HepG2 (cell line): Measurements from ENCODE around the gene GHR. TPM values are rescaled to one million over a fixed set of nuclear protein-coding genes. Genes with fewer than 3 reads are reported as not detected.

Experiments
- ATAC-seq: fragments of 200-7000 bp; cut with Tn5 transposase; 3 replicates; pipeline ENCODE4 v1.9.1; 2020; ENCODE audit warnings: mild to moderate bottlenecking, moderate library complexity
- BruUV-seq: library from RNA; stranded (reverse); fragments of 400-500 nt; replicated peaks from 2 replicates; lab custom pipeline; 2021; lab: Mats Ljungman, UMichigan
- CTCF ChIA-PET: fragments of 300-600 bp; formaldehyde crosslinking; extraction: SDS; loops from one replicate; lab custom pipeline; 2021; ENCODE audit warnings: low total read pairs, inconsistent platforms, low intra/inter-chr PET ratio; lab: Yijun Ruan, JAX
- POLR2A ChIA-PET: fragments of 350-600 bp; sonication (Branson Sonifier 250); formaldehyde crosslinking; loops from one replicate; lab custom pipeline; 2020; ENCODE audit warnings: antibody characterized with exemption, inconsistent platforms; lab: Yijun Ruan, JAX
- DNase-seq: peaks from one replicate; pipeline ENCODE4 v3.0.0-alpha.2; 2015; ENCODE audit warnings: low spot score
- FAIRE-seq: peaks from 3 replicates; lab custom pipeline; 2011; peaks lifted over from hg19 to GRCh38; lab: Jason Lieb, UNC
- H2AFZ ChIP-seq: one replicate; pipeline ENCODE4 v1.6.1; 2011; ENCODE audit warnings: low read length, inconsistent platforms
- H3K27ac ChIP-seq: fragments of 300-600 bp; 3 replicates; pipeline ENCODE4 v1.8.0; 2011; ENCODE audit warnings: mixed run types, mild to moderate bottlenecking, mixed read lengths, low read length, inconsistent platforms; ENCODE audit not compliant: insufficient read depth; ENCODE audit errors: extremely low read length
- H3K27me3 ChIP-seq, 2 experiments: fragments of 200-600 bp in 1 of 2; 2 replicates in 1 of 2; 3 replicates in 1 of 2; pipeline versions ENCODE4 v1.6.0 to v1.8.0; 2011; ENCODE audit warnings: low read length in 2 of 2, mild to moderate bottlenecking in 2 of 2, moderate library complexity in 2 of 2, inconsistent platforms in 1 of 2; ENCODE audit not compliant: insufficient read depth in 2 of 2, control insufficient read depth in 1 of 2
- H3K36me3 ChIP-seq, 2 experiments: fragments of 200-600 bp in 1 of 2; replicated peaks in 1 of 2; 2 replicates in 1 of 2; 3 replicates in 1 of 2; pipeline versions ENCODE4 v1.5.1 to v1.8.0; 2011; ENCODE audit warnings: low read length in 2 of 2, inconsistent platforms in 1 of 2; ENCODE audit not compliant: insufficient read depth in 2 of 2, control insufficient read depth in 1 of 2
- H3K4me1 ChIP-seq: 2 replicates; pipeline ENCODE4 v1.5.1; 2012; ENCODE audit warnings: low read length, inconsistent platforms; ENCODE audit not compliant: insufficient read depth
- H3K4me2 ChIP-seq: 2 replicates; pipeline ENCODE4 v1.6.0; 2011; ENCODE audit warnings: low read depth, low read length, inconsistent platforms
- H3K4me3 ChIP-seq, 3 experiments: fragments of 200-600 bp in 1 of 3; sonication (generic), shearing (Covaris generic) in 1 of 3; replicated peaks in 1 of 3; 2 replicates each; pipeline ENCODE4 v1.5.1; 2011 to 2016; ENCODE audit warnings: low read length in 3 of 3, inconsistent platforms in 2 of 3, low read depth in 2 of 3, mild to moderate bottlenecking in 2 of 3, control low read depth in 1 of 3, mixed read lengths in 1 of 3; ENCODE audit not compliant: insufficient read depth in 1 of 3
- H3K79me2 ChIP-seq: one replicate; pipeline ENCODE4 v1.6.1; 2011; ENCODE audit warnings: low read length, inconsistent platforms; ENCODE audit not compliant: insufficient read depth
- H3K9ac ChIP-seq: 2 replicates; pipeline ENCODE4 v1.6.0; 2011; ENCODE audit warnings: mild to moderate bottlenecking, low read depth, low read length, inconsistent platforms; ENCODE audit not compliant: insufficient read depth
- H3K9me3 ChIP-seq: 2 replicates; pipeline ENCODE4 v1.5.1; 2012; ENCODE audit warnings: mild to moderate bottlenecking, low read length
- H4K20me1 ChIP-seq: 2 replicates; pipeline ENCODE4 v1.6.0; 2011; ENCODE audit warnings: inconsistent platforms, mild to moderate bottlenecking, low read length, moderate library complexity; ENCODE audit not compliant: insufficient read depth
- CBX1 ChIP-seq: IDR thresholded peaks from one replicate; pipeline ENCODE4 v1.6.1; 2016; ENCODE audit warnings: antibody characterized with exemption, low read depth
- FOXA1 ChIP-seq, 2 experiments: fragments of 450-650 bp in 1 of 2; sonication (generic) in 1 of 2; formaldehyde crosslinking in 1 of 2; IDR thresholded peaks; 2 replicates each; pipeline versions ENCODE4 v1.4.0 to v1.6.1; 2016 to 2020; ENCODE audit warnings: missing genetic modification reagents in 1 of 2
- KAT2B ChIP-seq: fragments of 150-350 bp; IDR thresholded peaks from 2 replicates; pipeline ENCODE4 v1.6.1; 2014; ENCODE audit warnings: low read depth, low read length, borderline replicate concordance
- ZC3H4 ChIP-seq: sonication (generic); formaldehyde crosslinking; IDR thresholded peaks from 2 replicates; pipeline ENCODE4 v1.4.0; 2020; ENCODE audit warnings: missing genetic modification reagents, borderline replicate concordance
- ZMYM2 ChIP-seq: sonication (generic); formaldehyde crosslinking; IDR thresholded peaks from 2 replicates; pipeline ENCODE4 v1.8.0; 2022; ENCODE audit warnings: mild to moderate bottlenecking, missing genetic modification reagents
- ZNF567 ChIP-seq: sonication (generic); formaldehyde crosslinking; IDR thresholded peaks from 2 replicates; pipeline ENCODE4 v1.8.1; 2023; ENCODE audit warnings: mild to moderate bottlenecking, missing genetic modification reagents, borderline replicate concordance
- WGBS: methylation state at CpG from one replicate; pipeline ENCODE4 v1.1.6; 2017; ENCODE audit warnings: low lambda C conversion rate; 5-methylcytosine and 5-hydroxymethylcytosine counted together
- in situ Hi-C: cut with HindIII; loops from 2 replicates; pipeline ENCODE4 v1.10.0; 2017; ENCODE audit warnings: low pct_unique_long_range_greater_than_20kb; ENCODE audit not compliant: extremely low pct_ligation_motif_present
- intact Hi-C: fragments of 100-400 bp; cut with micrococcal nuclease; formaldehyde crosslinking; loops from one replicate; pipeline ENCODE4 v1.10.0; 2022; ENCODE audit not compliant: unreplicated experiment
- polyA plus RNA-seq, 8 experiments: library from polyadenylated mRNA; depleted of rRNA in 3 of 8; stranded (reverse) in 7 of 8; unstranded in 1 of 8; fragments of >200 nt; fragmentation: Illumina TruSeq in 4 of 8; extraction: Trizol in 4 of 8; gene quantifications; 2 replicates each; pipeline versions ENCODE4 v1.2.1 to v1.2.3, GENCODE V29; 2011 to 2016; ENCODE audit warnings: low read depth in 4 of 8, missing spikeins in 1 of 8, mixed read lengths in 1 of 8; ENCODE audit not compliant: insufficient read depth in 1 of 8
- total RNA-seq, 5 experiments: library from RNA; depleted of rRNA; stranded (reverse); fragments of >200 nt; fragmentation: Illumina TruSeq; extraction: Trizol; gene quantifications; 2 replicates each; pipeline ENCODE4 v1.2.3, GENCODE V29; 2016; ENCODE audit warnings: low read depth in 1 of 5
- TF ChIP-seq, protein P1 (sequence below): IDR thresholded peaks from 2 replicates; pipeline ENCODE4 v1.6.1; 2016; ENCODE audit warnings: low read depth
- TF ChIP-seq, protein P2 (sequence below): sonication (generic); formaldehyde crosslinking; IDR thresholded peaks from 2 replicates; pipeline ENCODE4 v1.4.0; 2020; ENCODE audit warnings: mild to moderate bottlenecking, missing genetic modification reagents

GHR gene
- total and polyA plus RNA-seq, 2 of the 13 experiments (the other 11 are each of a cell fraction or from before 2014, with no cell fraction given): 0.07 TPM; not detected in 1

DNA sequence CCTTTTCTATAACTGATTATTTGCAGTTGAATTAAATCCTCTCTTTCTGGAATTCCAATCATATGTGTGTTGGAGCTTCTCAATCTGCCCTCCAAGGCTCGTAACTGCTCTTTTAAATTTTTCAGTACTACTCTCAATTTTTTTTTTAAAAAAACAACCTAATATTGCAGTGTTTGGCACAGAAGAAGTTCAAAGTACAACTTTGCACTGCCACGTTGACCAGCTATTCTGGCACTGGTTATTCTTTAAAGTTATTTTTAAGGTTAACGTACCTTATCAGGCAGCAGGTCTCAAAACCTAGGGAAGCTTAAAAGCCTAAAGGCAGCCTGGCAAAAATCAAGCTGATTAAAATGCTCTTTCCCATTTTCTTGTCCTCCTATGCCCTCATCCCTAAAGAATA, 120.5 kb downstream of the GHR start:
- no peak overlapping the region for H3K27ac ChIP-seq
- DNase-seq (no peak), ATAC-seq (no peak)
- H3K4me1 ChIP-seq: no peaks in the 10 kb centered on the region
- in situ Hi-C loops: no loop called here
- H2AFZ ChIP-seq: no peak overlapping the region
- intact Hi-C loops: no loop called here
- H3K79me2 ChIP-seq: no peaks in the 10 kb centered on the region
- no peak overlapping the region for H3K9ac ChIP-seq
- no peaks in the 10 kb centered on the region for H4K20me1 ChIP-seq
- H3K4me3 ChIP-seq: no peak overlapping the region
- TF ChIP-seq, protein P1, sequence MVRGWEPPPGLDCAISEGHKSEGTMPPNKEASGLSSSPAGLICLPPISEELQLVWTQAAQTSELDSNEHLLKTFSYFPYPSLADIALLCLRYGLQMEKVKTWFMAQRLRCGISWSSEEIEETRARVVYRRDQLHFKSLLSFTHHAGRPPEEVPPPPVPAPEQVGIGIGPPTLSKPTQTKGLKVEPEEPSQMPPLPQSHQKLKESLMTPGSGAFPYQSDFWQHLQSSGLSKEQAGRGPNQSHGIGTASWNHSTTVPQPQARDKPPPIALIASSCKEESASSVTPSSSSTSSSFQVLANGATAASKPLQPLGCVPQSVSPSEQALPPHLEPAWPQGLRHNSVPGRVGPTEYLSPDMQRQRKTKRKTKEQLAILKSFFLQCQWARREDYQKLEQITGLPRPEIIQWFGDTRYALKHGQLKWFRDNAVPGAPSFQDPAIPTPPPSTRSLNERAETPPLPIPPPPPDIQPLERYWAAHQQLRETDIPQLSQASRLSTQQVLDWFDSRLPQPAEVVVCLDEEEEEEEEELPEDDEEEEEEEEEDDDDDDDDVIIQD: no peak
- no peak for TF ChIP-seq KAT2B
- no peak for TF ChIP-seq ZC3H4 (CRISPR knock-in tag)
- TF ChIP-seq, protein P2, sequence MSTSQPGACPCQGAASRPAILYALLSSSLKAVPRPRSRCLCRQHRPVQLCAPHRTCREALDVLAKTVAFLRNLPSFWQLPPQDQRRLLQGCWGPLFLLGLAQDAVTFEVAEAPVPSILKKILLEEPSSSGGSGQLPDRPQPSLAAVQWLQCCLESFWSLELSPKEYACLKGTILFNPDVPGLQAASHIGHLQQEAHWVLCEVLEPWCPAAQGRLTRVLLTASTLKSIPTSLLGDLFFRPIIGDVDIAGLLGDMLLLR: no peak
- TF ChIP-seq, all 625 proteins: peak for 0
- no peak for FAIRE-seq
- ChIA-PET POLR2A (no interaction called here), CTCF (no interaction called here)
- Histone ChIP-seq H3K9me3 (no peaks in the 10 kb centered on the region), H3K27me3 (no peaks in the 10 kb centered on the region), H3K4me2 (no peak overlapping the region), H3K36me3 (no peaks in the 10 kb centered on the region)
- WGBS: 3% methylated on average over 3 of the region's 3 CpGs
- no TSS peak for BruUV-seq

DNA sequence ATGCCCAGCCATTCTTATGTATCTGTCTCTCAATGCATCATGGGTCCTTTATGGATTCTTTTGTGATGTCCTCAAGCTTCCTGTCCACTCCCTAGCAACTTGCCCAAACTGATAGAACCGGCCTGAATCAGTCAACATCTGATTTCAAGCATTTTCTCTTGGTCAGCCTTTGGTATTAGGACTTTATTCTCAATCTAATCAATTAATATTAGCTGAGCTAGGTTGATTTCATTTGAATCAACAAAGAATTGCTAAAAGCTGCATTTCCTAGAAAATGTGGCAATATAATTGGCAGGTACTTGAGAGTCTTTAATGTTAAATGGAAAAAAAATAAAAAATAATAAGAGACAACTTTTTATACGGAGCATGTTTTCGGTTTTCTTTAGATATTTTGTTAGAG, 121.8 kb downstream of the GHR start:
- intact Hi-C loops (no loop called here), in situ Hi-C loops (no loop called here)
- ChIA-PET CTCF (no interaction called here), POLR2A (no interaction called here)
- H3K4me3 ChIP-seq: no peak overlapping the region
- H3K36me3 ChIP-seq: no peaks in the 10 kb centered on the region
- no peaks in the 10 kb centered on the region for H4K20me1 ChIP-seq
- no peaks in the 10 kb centered on the region for H3K4me1 ChIP-seq
- no peaks in the 10 kb centered on the region for H3K27me3 ChIP-seq
- FAIRE-seq: no peak
- no peak overlapping the region for H3K4me2 ChIP-seq
- H3K9me3 ChIP-seq: no peaks in the 10 kb centered on the region
- H3K9ac ChIP-seq: no peak overlapping the region
- no peak overlapping the region for H2AFZ ChIP-seq
- ATAC-seq: no peak
- 36% methylated on average over 3 of the region's 3 CpGs for WGBS
- TF ChIP-seq FOXA1 (IDR thresholded peaks at IDR 0.05): no peak
- TF ChIP-seq FOXA1 (CRISPR knock-in tag; IDR thresholded peaks at IDR 0.05): no peak
- TF ChIP-seq CBX1: no peak
- no peak for TF ChIP-seq ZNF567 (CRISPR knock-in tag)
- no peak for TF ChIP-seq ZMYM2 (CRISPR knock-in tag)
- DNase-seq: no peak
- BruUV-seq: no TSS peak
- no peaks in the 10 kb centered on the region for H3K79me2 ChIP-seq
- H3K27ac ChIP-seq: no peak overlapping the region
